Measurements from ENCODE around the gene JAKMIP1.
A peak's percentile ranks its signal among the peaks of the same experiment; 100 is the strongest.

DNA sequence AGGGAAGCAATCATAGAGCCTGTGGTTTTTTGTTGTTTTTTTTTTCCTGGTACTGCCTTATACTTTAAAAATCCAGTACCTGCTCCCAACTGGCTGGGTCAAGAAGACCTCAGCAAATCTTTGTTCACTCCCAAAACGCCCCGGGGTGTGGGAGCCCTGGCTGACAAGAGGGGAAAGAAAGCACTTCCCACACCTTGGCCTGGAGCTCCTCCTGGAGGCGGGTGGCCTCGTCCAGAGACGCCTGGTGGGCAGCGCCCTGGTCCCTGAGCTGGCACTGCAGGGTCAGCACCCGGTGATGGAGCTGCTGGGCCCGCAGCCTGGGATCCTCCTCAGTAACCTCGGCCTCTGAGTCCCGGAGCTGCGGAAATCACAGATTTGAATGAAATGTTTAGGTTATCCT is 220.4 kb downstream of the JAKMIP1 start:
- TF ChIP-seq CTCF (conservative IDR thresholded peaks at IDR 0.05; ENCODE audit: low read length): 0 out of 2 replicates have a peak, but pooled peaks have one; percentile 25
- no peak for TF ChIP-seq EZH2phosphoT487 (IDR thresholded peaks at IDR 0.05; ENCODE audit: borderline replicate concordance, low read depth, low read length)

Data from OCI-LY7 (cell line).